ENCODE results near the gene GALNT2.

GALNT2 gene

DNA sequence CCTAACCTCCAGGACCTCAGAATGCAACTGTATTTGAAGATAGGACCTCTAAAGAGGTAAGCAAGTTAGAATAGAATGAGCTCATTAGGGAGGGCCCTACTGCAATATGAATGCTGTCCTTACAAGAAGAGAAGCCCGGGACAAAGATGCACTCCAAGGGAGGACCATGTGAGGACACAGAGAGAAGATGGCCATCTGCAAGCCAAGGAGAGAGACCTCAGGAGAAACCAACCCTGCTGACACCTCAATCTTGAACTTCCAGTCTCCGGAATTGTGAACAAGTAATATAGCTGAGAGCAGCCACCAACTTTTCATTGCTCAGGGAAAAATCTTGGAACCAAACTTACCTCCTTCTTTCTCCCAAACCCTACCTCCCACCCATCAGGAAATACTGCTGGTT, 15.0 kb upstream of the GALNT2 start:
- DNase-seq = no peak

- no peak for DNase-seq
Measured at GRCh38 chr1:230052665-230053064, 14.4 kb upstream of the GALNT2 start.

DNA sequence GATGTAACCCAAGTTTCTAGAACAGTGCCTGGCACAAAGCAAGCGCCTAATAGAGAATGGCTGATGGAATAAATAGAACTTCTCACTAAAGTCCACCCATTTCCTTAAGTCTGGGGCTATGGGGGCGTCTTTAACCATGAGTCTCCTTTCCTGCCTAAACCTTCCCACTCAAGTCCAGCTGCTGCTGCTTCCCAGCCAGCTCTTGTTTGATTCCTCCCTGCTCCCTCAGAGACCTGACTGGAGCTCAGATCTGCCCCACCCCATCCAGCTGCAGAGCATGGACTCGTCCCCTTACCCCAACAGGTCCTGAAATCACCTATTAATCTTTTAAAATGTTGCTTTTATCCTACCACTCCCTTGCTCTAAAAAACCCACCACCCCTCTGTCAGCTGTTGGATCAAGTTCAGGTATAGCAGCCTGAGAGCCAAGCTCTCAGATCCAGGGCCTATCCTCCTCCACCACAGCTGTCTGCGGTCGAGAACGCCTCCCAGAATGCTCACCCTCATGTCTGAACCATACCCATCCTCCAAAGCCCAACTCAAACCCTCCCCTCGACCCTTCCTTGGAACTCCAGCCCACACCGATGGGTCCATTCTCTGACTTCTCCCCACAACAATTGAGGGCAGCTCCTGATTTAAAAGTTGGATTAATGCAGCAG, 12.8 kb upstream of the GALNT2 start:
- no peak for DNase-seq

- DNase-seq = no peak
Measured at GRCh38 chr1:230056098-230056497, 10.9 kb upstream of the GALNT2 start.

GRCh38 chr1:230057100-230057499, 9.9 kb upstream of the GALNT2 start:
- DNase-seq = no peak

DNA sequence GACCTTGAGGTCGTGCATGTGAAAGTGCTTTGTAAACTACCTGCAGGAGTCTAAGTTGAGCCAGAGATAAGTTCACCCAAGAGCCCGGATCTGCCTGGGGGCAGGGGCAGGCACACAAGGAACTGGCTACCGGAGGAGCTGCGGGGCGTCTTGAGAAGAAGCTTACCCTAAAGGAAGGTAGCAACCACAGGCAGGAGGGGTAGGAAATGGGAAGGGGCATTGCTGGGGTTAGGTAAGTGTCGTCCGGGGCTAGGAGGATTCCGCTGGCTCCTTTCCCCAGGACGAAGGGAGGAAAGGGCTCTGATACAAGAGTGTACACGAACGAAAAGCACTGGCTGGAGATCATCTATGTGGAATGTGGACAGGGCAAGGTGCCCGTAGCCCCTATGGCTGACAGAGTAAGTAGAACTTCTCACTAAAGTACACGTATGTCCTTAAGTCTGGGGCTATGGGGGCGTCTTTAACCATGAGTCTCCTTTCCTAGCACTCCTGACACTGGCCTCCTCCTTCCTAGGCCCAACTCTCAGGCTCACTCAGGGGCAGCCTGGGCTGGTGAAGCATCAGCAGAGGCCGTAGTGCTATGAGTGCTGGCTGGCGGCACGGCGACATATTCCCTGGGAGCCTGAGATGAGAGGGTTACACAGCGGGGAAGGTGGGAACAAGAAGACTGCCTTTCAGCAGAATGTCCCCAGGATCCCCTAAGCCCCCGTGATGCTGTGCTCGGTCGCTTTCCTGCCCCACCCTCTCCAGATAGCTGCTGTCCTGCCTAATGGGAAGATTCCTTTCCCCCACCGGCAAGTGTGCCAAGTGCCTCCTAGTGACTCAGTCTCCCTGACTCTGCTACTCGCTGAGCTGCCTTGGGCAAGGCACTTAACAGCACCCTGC, 9.1 kb upstream of the GALNT2 start:
- no peak for DNase-seq

DNA sequence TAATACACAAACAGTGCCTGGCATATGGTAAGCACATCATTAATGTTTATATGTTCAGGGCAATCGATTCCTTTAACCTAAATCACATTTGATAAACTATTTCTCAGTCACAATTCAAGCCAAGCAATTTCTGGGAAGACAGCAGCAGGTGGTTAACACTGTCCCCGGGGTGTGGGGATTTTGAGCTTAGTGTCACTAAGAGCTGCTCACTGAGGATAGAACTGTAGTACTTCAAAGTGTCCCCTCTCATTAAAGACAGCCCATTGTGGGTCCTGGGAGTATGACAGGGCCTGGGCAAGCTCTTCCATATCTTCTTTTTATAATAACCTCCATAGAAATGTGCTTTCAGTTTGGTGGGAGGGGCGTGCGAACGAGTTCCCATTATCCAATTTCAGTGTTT, 8.4 kb upstream of the GALNT2 start:
- DNase-seq = no peak

DNA sequence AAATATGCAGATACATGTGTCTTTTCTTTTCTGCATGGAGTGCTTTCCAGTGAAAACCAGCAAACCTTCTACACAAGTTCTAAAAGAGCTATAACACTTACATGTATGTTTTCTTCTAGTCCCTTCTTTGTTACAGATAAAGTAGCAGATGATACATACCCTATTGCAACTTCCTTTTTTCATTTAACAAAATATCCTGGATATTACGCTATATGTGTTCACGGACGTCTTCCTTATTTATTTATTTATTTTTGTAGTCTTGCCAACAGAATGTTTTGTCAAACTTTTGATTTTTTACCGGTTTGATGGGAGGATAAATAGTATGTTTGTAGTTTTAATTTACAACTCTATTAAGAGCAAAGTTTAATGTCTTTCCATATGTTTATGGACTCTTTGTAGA, 5.2 kb upstream of the GALNT2 start:
- no peak for DNase-seq

GRCh38 chr1:230062521-230062920, 4.5 kb upstream of the GALNT2 start:
- DNase-seq = no peak

DNA sequence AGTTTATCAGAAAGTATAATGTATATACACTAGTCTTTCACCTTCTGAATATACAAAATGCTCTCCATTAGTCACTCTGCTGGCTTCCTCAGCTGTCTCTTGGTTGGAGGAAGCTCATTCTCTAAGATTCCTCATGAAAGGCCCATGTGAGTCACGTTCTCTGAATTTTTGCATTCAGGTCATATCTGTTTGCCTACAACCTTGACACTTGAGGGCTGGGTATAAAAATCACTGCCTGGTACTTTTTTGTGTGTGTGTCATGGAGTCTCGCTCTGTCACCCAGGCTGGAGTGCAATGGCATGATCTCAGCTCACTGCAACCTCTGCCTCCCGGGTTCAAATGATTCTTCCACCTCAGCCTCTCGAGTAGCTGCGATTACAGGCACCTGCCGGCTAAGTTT, 2.8 kb upstream of the GALNT2 start:
- no peak for DNase-seq

- no peak for DNase-seq
Measured at GRCh38 chr1:230065161-230065560, 1.9 kb upstream of the GALNT2 start.

DNA sequence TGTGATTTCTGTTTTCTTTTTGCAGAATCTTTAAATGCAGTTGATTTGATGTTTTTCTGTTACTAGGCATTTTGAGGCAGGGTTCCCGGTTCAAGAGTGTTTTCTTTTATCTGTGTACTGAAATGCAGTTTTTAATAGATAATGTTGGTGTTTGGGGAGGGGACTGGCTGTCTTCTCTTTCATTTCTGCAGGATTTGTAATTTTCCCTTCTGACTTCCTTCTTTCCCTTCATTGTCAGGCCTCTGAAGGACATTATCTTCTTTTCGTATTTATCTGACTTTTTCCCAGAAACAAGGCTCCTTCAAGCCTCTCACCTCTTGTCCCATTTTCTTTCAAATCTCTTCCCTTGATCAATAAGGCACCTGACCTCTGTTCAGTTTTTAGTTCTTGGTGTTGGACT, 1.5 kb upstream of the GALNT2 start:
- no peak for DNase-seq

DNA sequence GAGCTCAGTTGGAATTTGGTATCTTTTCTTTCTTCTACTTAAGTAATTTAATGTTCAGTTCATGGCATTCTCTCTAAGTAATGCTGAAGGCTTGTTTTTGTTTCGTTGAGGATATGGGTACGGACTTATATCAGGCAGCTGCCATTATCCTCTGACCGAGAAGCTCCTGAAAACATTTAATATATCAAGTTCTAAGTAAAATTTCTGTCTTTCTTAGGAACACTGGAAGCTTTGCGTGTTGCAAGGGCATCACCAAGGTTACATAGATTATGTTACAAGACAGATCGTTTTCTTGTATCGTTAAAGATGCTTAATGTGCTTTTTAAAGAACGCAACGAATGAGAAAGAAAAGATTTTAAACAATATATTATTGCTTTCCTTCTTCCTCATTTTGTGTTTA, 1.0 kb upstream of the GALNT2 start:
- DNase-seq = no peak

- no peak for DNase-seq
Measured at GRCh38 chr1:230067419-230067870, 407 bp downstream of the GALNT2 start.

GRCh38 chr1:230067871-230068620, 1.0 kb downstream of the GALNT2 start:
- no peak for DNase-seq

DNA sequence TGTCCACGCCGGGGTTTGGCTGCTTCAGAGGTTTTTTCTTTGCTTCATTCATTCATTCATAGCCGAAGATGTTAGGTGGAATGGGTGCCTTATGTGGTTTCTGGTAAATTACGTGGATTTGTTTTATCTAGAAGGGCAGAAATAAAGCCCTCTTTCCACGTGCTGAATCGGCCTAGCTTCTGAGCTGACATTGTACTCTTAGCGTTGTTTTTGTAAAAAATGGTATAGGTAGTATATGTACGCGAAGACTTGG, 1.5 kb downstream of the GALNT2 start:
- DNase-seq = no peak

- DNase-seq = peak; percentile 17
Measured at GRCh38 chr1:230068952-230069684, 2.1 kb downstream of the GALNT2 start.

DNA sequence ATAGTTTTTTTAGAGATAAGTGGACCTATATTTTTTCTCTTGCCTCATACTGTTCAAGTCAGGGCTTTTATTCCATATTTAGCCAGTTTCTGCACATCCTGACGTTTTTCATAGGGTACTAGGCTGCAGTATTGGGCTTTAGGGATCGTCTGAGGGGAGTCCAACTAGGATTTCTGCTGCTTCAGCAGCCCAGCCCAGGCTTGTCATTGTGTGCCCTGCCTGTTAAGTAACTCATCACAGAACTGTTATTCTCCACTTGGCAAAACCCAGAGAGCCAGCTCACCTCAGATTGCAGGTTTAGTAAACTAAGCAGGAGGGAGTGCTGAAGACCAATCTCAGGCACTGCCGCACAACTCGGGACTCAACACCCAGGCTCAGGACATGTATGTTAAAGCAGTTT, 2.8 kb downstream of the GALNT2 start:
- DNase-seq = no peak

DNA sequence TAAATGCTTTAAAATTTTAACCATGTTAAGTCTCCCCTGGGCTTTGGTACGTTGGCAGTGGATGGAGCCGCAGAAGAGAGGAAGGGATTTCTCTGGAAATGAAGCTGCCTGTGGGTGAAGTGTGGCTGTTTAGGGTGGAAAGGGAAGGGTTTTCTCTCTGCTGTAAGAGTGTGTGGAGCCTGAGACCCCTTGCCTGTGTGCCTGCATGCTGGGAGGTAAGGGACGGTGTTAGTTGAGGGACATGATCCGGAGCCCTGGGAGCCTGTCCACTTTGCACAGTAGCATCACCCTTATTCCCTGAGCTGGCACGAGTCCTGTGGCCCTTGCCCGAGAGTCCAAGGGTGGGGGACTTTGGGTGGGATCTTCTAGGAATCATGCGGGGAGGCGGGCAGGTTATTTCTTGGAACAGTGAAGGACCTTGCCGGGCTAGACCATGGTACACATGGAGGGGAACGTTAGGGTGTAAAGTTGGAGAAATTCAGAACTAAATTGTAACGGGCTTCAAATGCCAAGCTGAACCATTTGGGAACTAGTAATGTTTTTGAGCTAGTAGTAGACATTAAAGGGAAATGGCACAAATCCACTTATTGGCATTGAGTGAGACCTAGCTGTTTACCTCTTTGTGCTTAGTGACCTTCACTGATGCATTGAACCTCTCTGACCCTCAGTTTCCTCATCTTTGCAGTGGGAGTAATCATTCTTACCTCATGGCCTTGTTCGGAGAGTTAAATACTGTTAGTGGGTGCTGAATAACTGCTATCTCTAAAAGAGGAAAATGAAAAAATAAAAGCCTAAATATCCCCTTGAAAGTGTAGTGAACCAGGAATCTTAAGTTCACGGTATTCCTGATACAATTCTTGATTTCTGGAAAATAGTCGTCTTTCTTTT, 3.5 kb downstream of the GALNT2 start:
- no peak for DNase-seq

- no peak for DNase-seq
Measured at GRCh38 chr1:230071316-230071715, 4.3 kb downstream of the GALNT2 start.

- peak; percentile 33 for DNase-seq
Measured at GRCh38 chr1:230072296-230072695, 5.3 kb downstream of the GALNT2 start.

DNA sequence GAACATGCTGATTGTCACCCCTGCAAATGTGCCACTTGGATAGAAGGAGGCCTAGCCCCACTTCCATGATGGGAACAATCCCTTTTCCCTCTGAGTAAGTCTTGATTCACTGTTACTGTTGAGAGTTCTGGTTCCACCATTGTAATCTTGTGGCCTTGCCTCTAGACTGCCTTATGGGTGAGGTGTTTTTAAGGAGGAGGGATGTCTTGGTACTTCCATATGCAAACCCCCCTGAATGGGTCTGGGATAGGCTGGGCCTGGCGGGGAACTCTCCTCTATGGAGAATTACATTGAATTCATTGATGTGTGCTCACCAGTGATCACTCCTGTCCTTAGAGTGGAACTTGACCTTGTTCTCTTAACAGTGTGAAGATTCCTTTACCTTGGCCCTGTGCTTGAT, 5.8 kb downstream of the GALNT2 start:
- DNase-seq = no peak

Measured in NCI-H1105 treated with DMSO at 0.1 percent for 48 hours (cell line).